Esophagus muscularis mucosa (tissue), 4 donors: ENCODE measurements around the gene DDX46. TPM values are rescaled to one million over a fixed set of nuclear protein-coding genes. Genes with fewer than 3 reads are reported as not detected.

Experiments
- DNase-seq: peaks from one replicate; pipeline ENCODE4 v3.0.0-alpha.2; 2017; ENCODE audit errors: extremely low spot score
- H3K27ac ChIP-seq, 4 donors: fragments of 200-600 bp; sonication (generic); replicated peaks in 1 of 4; 1 replicate in 3 of 4; 2 replicates in 1 of 4; pipeline ENCODE4 v1.5.1; 2016 to 2019; ENCODE audit warnings: mild to moderate bottlenecking in 1 of 4
- H3K27me3 ChIP-seq, 4 donors: fragments of 200-600 bp; sonication (generic); one replicate each; pipeline versions ENCODE4 v1.5.1 to v1.6.0; 2016 to 2019
- H3K36me3 ChIP-seq, 4 donors: fragments of 200-600 bp; sonication (generic); one replicate each; pipeline ENCODE4 v1.5.1; 2016 to 2019
- H3K4me1 ChIP-seq, 4 donors: fragments of 200-600 bp; sonication (generic); one replicate each; pipeline ENCODE4 v1.5.1; 2016 to 2019
- H3K4me3 ChIP-seq, 4 donors: fragments of 200-600 bp; sonication (generic); 1 replicate in 2 of 4; 2 replicates in 2 of 4; pipeline ENCODE4 v1.5.1; 2016 to 2019; ENCODE audit warnings: mild to moderate bottlenecking in 4 of 4, moderate library complexity in 1 of 4
- H3K9me3 ChIP-seq, 4 donors: fragments of 200-600 bp; sonication (generic); 1 replicate in 3 of 4; 2 replicates in 1 of 4; pipeline ENCODE4 v1.5.1; 2016 to 2019
- CTCF ChIP-seq, 3 experiments: fragments of 200-600 bp in 2 of 3; fragments of 450-650 bp in 1 of 3; sonication (generic) in 2 of 3; IDR thresholded peaks; one replicate each; pipeline ENCODE4 v1.5.1; 2017 to 2019; ENCODE audit warnings: antibody characterized with exemption in 3 of 3, mild to moderate bottlenecking in 2 of 3, moderate library complexity in 1 of 3
- EP300 ChIP-seq: sonication (generic); formaldehyde crosslinking; IDR thresholded peaks from one replicate; pipeline ENCODE4 v1.6.1; 2017; ENCODE audit warnings: antibody characterized with exemption
- POLR2A ChIP-seq: fragments of 450-650 bp; IDR thresholded peaks from one replicate; pipeline ENCODE4 v1.6.1; 2017; ENCODE audit warnings: antibody characterized with exemption, moderate library complexity, mild to moderate bottlenecking, low read depth
- POLR2AphosphoS5 ChIP-seq, 2 donors: sonication (generic); formaldehyde crosslinking; IDR thresholded peaks; one replicate each; pipeline ENCODE4 v1.6.1; 2017; ENCODE audit warnings: antibody characterized with exemption in 2 of 2
- WGBS: methylation state at CpG from one replicate; pipeline ENCODE4 v1.1.5; 2018; 5-methylcytosine and 5-hydroxymethylcytosine counted together
- intact Hi-C: fragments of 100-400 bp; cut with DNase I; formaldehyde crosslinking; loops from one replicate; pipeline ENCODE4 v1.15.1; 2023
- total RNA-seq, 4 donors: library from RNA; depleted of rRNA; stranded (reverse); fragments of >200 nt; gene quantifications; one replicate each; pipeline versions ENCODE4 v1.1.0 to v1.2.1, GENCODE V29; 2016

The DDX46 gene
- total RNA-seq, 4 donors from 2014 or later: 29.2 to 33.2 (median 30.5) TPM

- H3K27me3 ChIP-seq: no peaks in the 10 kb centered on the region
- H3K4me3 ChIP-seq: no peak overlapping the region
- DNase-seq: no peak
- intact Hi-C loops: no loop called here
- H3K4me1 ChIP-seq: no peaks in the 10 kb centered on the region
- no peaks in the 10 kb centered on the region for H3K9me3 ChIP-seq
- 91% methylated on average over 4 of the region's 4 CpGs for WGBS
- H3K27ac ChIP-seq: no peak overlapping the region
- TF ChIP-seq CTCF (IDR thresholded peaks at IDR 0.05): no peak
- TF ChIP-seq EP300: no peak
- no peak for TF ChIP-seq POLR2A
- TF ChIP-seq POLR2AphosphoS5 (IDR thresholded peaks at IDR 0.05): no peak
- H3K36me3 ChIP-seq: peaks cover 44 to 98% (median 81%) of the 10 kb centered on the region in 4 donors
Observed at GRCh38 chr5:134818776-134819175, 60.2 kb downstream of the DDX46 start.

GRCh38 chr5:134819407-134819963, 60.9 kb downstream of the DDX46 start:
- Histone ChIP-seq H3K27ac (no peak overlapping the region), H3K36me3 (peaks cover 45 to 98% (median 80%) of the 10 kb centered on the region in 4 donors), H3K27me3 (no peaks in the 10 kb centered on the region), H3K4me1 (no peaks in the 10 kb centered on the region), H3K4me3 (no peak overlapping the region), H3K9me3 (no peaks in the 10 kb centered on the region)
- no peak for DNase-seq
- intact Hi-C loops: no loop called here
- WGBS: 88% methylated on average over 4 of the region's 4 CpGs
- no peak for TF ChIP-seq POLR2A
- TF ChIP-seq CTCF (IDR thresholded peaks at IDR 0.05): no peak
- no peak for TF ChIP-seq EP300
- TF ChIP-seq POLR2AphosphoS5 (IDR thresholded peaks at IDR 0.05): no peak

- Histone ChIP-seq H3K27me3 (no peaks in the 10 kb centered on the region), H3K27ac (no peak overlapping the region), H3K36me3 (peaks cover 48 to 98% (median 75%) of the 10 kb centered on the region in 4 donors), H3K4me3 (no peak overlapping the region), H3K9me3 (no peaks in the 10 kb centered on the region), H3K4me1 (no peaks in the 10 kb centered on the region)
- intact Hi-C loops: no loop called here
- no peak for TF ChIP-seq EP300
- TF ChIP-seq CTCF (IDR thresholded peaks at IDR 0.05): no peak
- TF ChIP-seq POLR2A: no peak
- TF ChIP-seq POLR2AphosphoS5 (IDR thresholded peaks at IDR 0.05): no peak
- DNase-seq: no peak
- WGBS: 88% methylated on average over 7 of the region's 7 CpGs
Observed at GRCh38 chr5:134821841-134822240, 63.3 kb downstream of the DDX46 start.

- 100% methylated on average over 1 of the region's 1 CpG for WGBS
- Histone ChIP-seq H3K4me1 (no peaks in the 10 kb centered on the region), H3K27me3 (no peaks in the 10 kb centered on the region), H3K36me3 (peaks cover 42 to 98% (median 71%) of the 10 kb centered on the region in 4 donors), H3K27ac (no peak overlapping the region), H3K4me3 (no peak overlapping the region), H3K9me3 (no peaks in the 10 kb centered on the region)
- TF ChIP-seq POLR2A (no peak), CTCF (IDR thresholded peaks at IDR 0.05) (no peak), POLR2AphosphoS5 (IDR thresholded peaks at IDR 0.05) (no peak), EP300 (no peak)
- intact Hi-C loops: no loop called here
- no peak for DNase-seq
Observed at GRCh38 chr5:134824681-134825080, 66.1 kb downstream of the DDX46 start.

GRCh38 chr5:134825212-134825611, 66.6 kb downstream of the DDX46 start:
- Histone ChIP-seq H3K9me3 (no peaks in the 10 kb centered on the region), H3K4me3 (no peak overlapping the region), H3K27me3 (no peaks in the 10 kb centered on the region), H3K4me1 (no peaks in the 10 kb centered on the region), H3K27ac (no peak overlapping the region), H3K36me3 (peaks cover 37 to 94% (median 66%) of the 10 kb centered on the region in 4 donors)
- DNase-seq: no peak
- intact Hi-C loops: no loop called here
- WGBS: 90% methylated on average over 7 of the region's 7 CpGs
- TF ChIP-seq EP300 (no peak), POLR2AphosphoS5 (IDR thresholded peaks at IDR 0.05) (no peak), CTCF (IDR thresholded peaks at IDR 0.05) (no peak), POLR2A (no peak)
